HepG2 (cell line): ENCODE measurements around the gene NCBP2. TPM values are rescaled to one million over a fixed set of nuclear protein-coding genes. Genes with fewer than 3 reads are reported as not detected.

Experiments
- ATAC-seq: fragments of 200-7000 bp; cut with Tn5 transposase; 3 replicates; pipeline ENCODE4 v1.9.1; 2020; ENCODE audit warnings: mild to moderate bottlenecking, moderate library complexity
- BruUV-seq: library from RNA; stranded (reverse); fragments of 400-500 nt; replicated peaks from 2 replicates; lab custom pipeline; 2021; lab: Mats Ljungman, UMichigan
- CTCF ChIA-PET: fragments of 300-600 bp; formaldehyde crosslinking; extraction: SDS; loops from one replicate; lab custom pipeline; 2021; ENCODE audit warnings: low total read pairs, inconsistent platforms, low intra/inter-chr PET ratio; lab: Yijun Ruan, JAX
- POLR2A ChIA-PET: fragments of 350-600 bp; sonication (Branson Sonifier 250); formaldehyde crosslinking; loops from one replicate; lab custom pipeline; 2020; ENCODE audit warnings: antibody characterized with exemption, inconsistent platforms; lab: Yijun Ruan, JAX
- DNase-seq: peaks from one replicate; pipeline ENCODE4 v3.0.0-alpha.2; 2015; ENCODE audit warnings: low spot score
- FAIRE-seq: peaks from 3 replicates; lab custom pipeline; 2011; peaks lifted over from hg19 to GRCh38; lab: Jason Lieb, UNC
- H2AFZ ChIP-seq: one replicate; pipeline ENCODE4 v1.6.1; 2011; ENCODE audit warnings: low read length, inconsistent platforms
- H3K27ac ChIP-seq: fragments of 300-600 bp; 3 replicates; pipeline ENCODE4 v1.8.0; 2011; ENCODE audit warnings: mixed run types, mild to moderate bottlenecking, mixed read lengths, low read length, inconsistent platforms; ENCODE audit not compliant: insufficient read depth; ENCODE audit errors: extremely low read length
- H3K27me3 ChIP-seq, 2 experiments: fragments of 200-600 bp in 1 of 2; 2 replicates in 1 of 2; 3 replicates in 1 of 2; pipeline versions ENCODE4 v1.6.0 to v1.8.0; 2011; ENCODE audit warnings: low read length in 2 of 2, mild to moderate bottlenecking in 2 of 2, moderate library complexity in 2 of 2, inconsistent platforms in 1 of 2; ENCODE audit not compliant: insufficient read depth in 2 of 2, control insufficient read depth in 1 of 2
- H3K36me3 ChIP-seq, 2 experiments: fragments of 200-600 bp in 1 of 2; replicated peaks in 1 of 2; 2 replicates in 1 of 2; 3 replicates in 1 of 2; pipeline versions ENCODE4 v1.5.1 to v1.8.0; 2011; ENCODE audit warnings: low read length in 2 of 2, inconsistent platforms in 1 of 2; ENCODE audit not compliant: insufficient read depth in 2 of 2, control insufficient read depth in 1 of 2
- H3K4me1 ChIP-seq: 2 replicates; pipeline ENCODE4 v1.5.1; 2012; ENCODE audit warnings: low read length, inconsistent platforms; ENCODE audit not compliant: insufficient read depth
- H3K4me2 ChIP-seq: 2 replicates; pipeline ENCODE4 v1.6.0; 2011; ENCODE audit warnings: low read depth, low read length, inconsistent platforms
- H3K4me3 ChIP-seq, 3 experiments: fragments of 200-600 bp in 1 of 3; sonication (generic), shearing (Covaris generic) in 1 of 3; replicated peaks in 1 of 3; 2 replicates each; pipeline ENCODE4 v1.5.1; 2011 to 2016; ENCODE audit warnings: low read length in 3 of 3, inconsistent platforms in 2 of 3, low read depth in 2 of 3, mild to moderate bottlenecking in 2 of 3, control low read depth in 1 of 3, mixed read lengths in 1 of 3; ENCODE audit not compliant: insufficient read depth in 1 of 3
- H3K79me2 ChIP-seq: one replicate; pipeline ENCODE4 v1.6.1; 2011; ENCODE audit warnings: low read length, inconsistent platforms; ENCODE audit not compliant: insufficient read depth
- H3K9ac ChIP-seq: 2 replicates; pipeline ENCODE4 v1.6.0; 2011; ENCODE audit warnings: mild to moderate bottlenecking, low read depth, low read length, inconsistent platforms; ENCODE audit not compliant: insufficient read depth
- H3K9me3 ChIP-seq: 2 replicates; pipeline ENCODE4 v1.5.1; 2012; ENCODE audit warnings: mild to moderate bottlenecking, low read length
- H4K20me1 ChIP-seq: 2 replicates; pipeline ENCODE4 v1.6.0; 2011; ENCODE audit warnings: inconsistent platforms, mild to moderate bottlenecking, low read length, moderate library complexity; ENCODE audit not compliant: insufficient read depth
- ARNT ChIP-seq: fragments of 450-650 bp; IDR thresholded peaks from 2 replicates; pipeline ENCODE4 v1.6.1; 2017
- BCL6 ChIP-seq: IDR thresholded peaks from 2 replicates; pipeline ENCODE4 v1.6.1; 2016; ENCODE audit warnings: missing genetic modification reagents, missing compliant biosample characterization
- CTCF ChIP-seq: sonication (generic); formaldehyde crosslinking; IDR thresholded peaks from 2 replicates; pipeline ENCODE4 v1.5.0; 2020; ENCODE audit warnings: mild to moderate bottlenecking, missing genetic modification reagents, moderate library complexity
- MBD4 ChIP-seq: IDR thresholded peaks from 2 replicates; pipeline ENCODE4 v1.6.1; 2012; ENCODE audit warnings: low read length, inconsistent platforms, borderline replicate concordance
- RFXANK ChIP-seq: IDR thresholded peaks from 2 replicates; pipeline ENCODE4 v1.6.1; 2016
- SMAD9 ChIP-seq: sonication (generic); formaldehyde crosslinking; IDR thresholded peaks from 2 replicates; pipeline ENCODE4 v1.5.1; 2020; ENCODE audit warnings: mild to moderate bottlenecking, missing genetic modification reagents
- SP2 ChIP-seq: sonication (generic); formaldehyde crosslinking; IDR thresholded peaks from 2 replicates; pipeline ENCODE4 v1.5.1; 2020; ENCODE audit warnings: mild to moderate bottlenecking, missing genetic modification reagents
- SP4 ChIP-seq: sonication (generic); formaldehyde crosslinking; IDR thresholded peaks from 2 replicates; pipeline ENCODE4 v1.8.1; 2023; ENCODE audit warnings: mild to moderate bottlenecking, missing genetic modification reagents
- SRY ChIP-seq: sonication (generic); formaldehyde crosslinking; IDR thresholded peaks from 2 replicates; pipeline ENCODE4 v1.8.0; 2022; ENCODE audit warnings: mild to moderate bottlenecking, missing genetic modification reagents
- STAG1 ChIP-seq: sonication (generic); formaldehyde crosslinking; IDR thresholded peaks from 2 replicates; pipeline ENCODE4 v1.4.0; 2020; ENCODE audit warnings: missing genetic modification reagents
- ZFP41 ChIP-seq: sonication (generic); formaldehyde crosslinking; IDR thresholded peaks from 2 replicates; pipeline ENCODE4 v1.4.0; 2020; ENCODE audit warnings: mild to moderate bottlenecking, missing genetic modification reagents, borderline replicate concordance
- ZFP82 ChIP-seq: sonication (generic); formaldehyde crosslinking; IDR thresholded peaks from 2 replicates; pipeline ENCODE4 v1.5.1; 2020; ENCODE audit warnings: mild to moderate bottlenecking, missing genetic modification reagents, borderline replicate concordance
- ZMYM3 ChIP-seq: sonication (generic); formaldehyde crosslinking; IDR thresholded peaks from 2 replicates; pipeline ENCODE4 v1.5.1; 2020; ENCODE audit warnings: mild to moderate bottlenecking, missing genetic modification reagents
- ZNF225 ChIP-seq: sonication (generic); formaldehyde crosslinking; IDR thresholded peaks from 2 replicates; pipeline ENCODE4 v1.4.0; 2020; ENCODE audit warnings: mild to moderate bottlenecking, missing genetic modification reagents
- ZNF230 ChIP-seq: sonication (generic); formaldehyde crosslinking; IDR thresholded peaks from 2 replicates; pipeline ENCODE4 v1.4.0; 2020; ENCODE audit warnings: mild to moderate bottlenecking, missing genetic modification reagents
- ZNF605 ChIP-seq: sonication (generic); formaldehyde crosslinking; IDR thresholded peaks from 2 replicates; pipeline ENCODE4 v1.8.0; 2022; ENCODE audit warnings: mild to moderate bottlenecking, missing genetic modification reagents
- ZNF652 ChIP-seq: IDR thresholded peaks from 2 replicates; pipeline ENCODE4 v1.6.1; 2016; ENCODE audit warnings: low read depth, borderline replicate concordance
- ZNF841 ChIP-seq: sonication (generic); formaldehyde crosslinking; IDR thresholded peaks from 2 replicates; pipeline ENCODE4 v1.8.1; 2023; ENCODE audit warnings: missing genetic modification reagents, borderline replicate concordance
- WGBS: methylation state at CpG from one replicate; pipeline ENCODE4 v1.1.6; 2017; ENCODE audit warnings: low lambda C conversion rate; 5-methylcytosine and 5-hydroxymethylcytosine counted together
- in situ Hi-C: cut with HindIII; loops from 2 replicates; pipeline ENCODE4 v1.10.0; 2017; ENCODE audit warnings: low pct_unique_long_range_greater_than_20kb; ENCODE audit not compliant: extremely low pct_ligation_motif_present
- intact Hi-C: fragments of 100-400 bp; cut with micrococcal nuclease; formaldehyde crosslinking; loops from one replicate; pipeline ENCODE4 v1.10.0; 2022; ENCODE audit not compliant: unreplicated experiment
- polyA plus RNA-seq, 8 experiments: library from polyadenylated mRNA; depleted of rRNA in 3 of 8; stranded (reverse) in 7 of 8; unstranded in 1 of 8; fragments of >200 nt; fragmentation: Illumina TruSeq in 4 of 8; extraction: Trizol in 4 of 8; gene quantifications; 2 replicates each; pipeline versions ENCODE4 v1.2.1 to v1.2.3, GENCODE V29; 2011 to 2016; ENCODE audit warnings: low read depth in 4 of 8, missing spikeins in 1 of 8, mixed read lengths in 1 of 8; ENCODE audit not compliant: insufficient read depth in 1 of 8
- total RNA-seq, 5 experiments: library from RNA; depleted of rRNA; stranded (reverse); fragments of >200 nt; fragmentation: Illumina TruSeq; extraction: Trizol; gene quantifications; 2 replicates each; pipeline ENCODE4 v1.2.3, GENCODE V29; 2016; ENCODE audit warnings: low read depth in 1 of 5

The NCBP2 gene
- total and polyA plus RNA-seq, 2 of the 13 experiments (the other 11 are each of a cell fraction or from before 2014, with no cell fraction given): 58.7 to 95.5 TPM

- no peaks in the 10 kb centered on the region for H3K27me3 ChIP-seq
- H3K9me3 ChIP-seq: no peaks in the 10 kb centered on the region
- peaks cover 27% of the 10 kb centered on the region for H3K79me2 ChIP-seq
- POLR2A ChIA-PET: interaction anchor here (1.6 kb wide), 1 partner anchor 29 kb away, joined by 7 read pairs; no protein-coding TSS in a partner anchor
- BruUV-seq: no TSS peak
- peaks cover 5 to 11% of the 10 kb centered on the region in 2 experiments for H3K36me3 ChIP-seq
- intact Hi-C loops: loop anchor here (2.0 to 10.0 kb wide), 2 partner anchors 22 to 214 kb away; no protein-coding TSS in a partner anchor
- no peak overlapping the region for H3K9ac ChIP-seq
- no peaks in the 10 kb centered on the region for H4K20me1 ChIP-seq
- no peak overlapping the region for H2AFZ ChIP-seq
- ATAC-seq (no peak), DNase-seq (no peak), FAIRE-seq (no peak)
- CTCF ChIA-PET: no interaction called here
- H3K27ac ChIP-seq: no peak overlapping the region
- 78% methylated on average over 6 of the region's 7 CpGs for WGBS
- peaks cover 56% of the 10 kb centered on the region for H3K4me1 ChIP-seq
- H3K4me2 ChIP-seq: peak overlapping the region; percentile 85
- in situ Hi-C loops: no loop called here
- no peak for TF ChIP-seq ZFP41
- 0 out of 2 replicates have a peak, but pooled peaks have one; percentile 28 for TF ChIP-seq SP4 (CRISPR knock-in tag)
- no peak for TF ChIP-seq ZFP82 (CRISPR knock-in tag)
- TF ChIP-seq ARNT: no peak
- no peak for TF ChIP-seq SMAD9 (CRISPR knock-in tag)
- TF ChIP-seq CTCF (CRISPR knock-in tag): peak; percentile 57
- peak; percentile 62; the same call in 1 of the 2 replicates for TF ChIP-seq ZNF652 (CRISPR knock-in tag)
- no peak for TF ChIP-seq ZNF841
- TF ChIP-seq ZNF230 (CRISPR knock-in tag): 0 out of 2 replicates have a peak, but pooled peaks have one; percentile 24
- no peak for TF ChIP-seq MBD4
- TF ChIP-seq ZNF225 (CRISPR knock-in tag): no peak
- peak; percentile 1; the same call in 1 of the 2 replicates for TF ChIP-seq ZNF605 (CRISPR knock-in tag)
- TF ChIP-seq BCL6 (CRISPR knock-in tag): no peak
- peak; percentile 26 for TF ChIP-seq STAG1
- no peak for TF ChIP-seq RFXANK (CRISPR knock-in tag)
- no peak for TF ChIP-seq SRY
- 0 out of 2 replicates have a peak, but pooled peaks have one; percentile 10 for TF ChIP-seq ZMYM3 (CRISPR knock-in tag)
- no peak for TF ChIP-seq SP2 (CRISPR knock-in tag)
- peak overlapping the region in 1 of 3 experiments; percentile 78; a peak in 2 of 6 replicates for H3K4me3 ChIP-seq
Observed at GRCh38 chr3:196971094-196971698, 28.9 kb upstream of the NCBP2 start.
